Mucosa of descending colon (tissue), 3 donors: ENCODE results near the gene CARD19. TPM values are rescaled to one million over a fixed set of nuclear protein-coding genes. Genes with fewer than 3 reads are reported as not detected.
"Not testable (repeated sequence)": the region's sequence is repeated elsewhere in the genome, so short reads cannot be mapped to it uniquely, and the experiment has no call there.

Experiments
- ATAC-seq: fragments of 200-7000 bp; cut with Tn5 transposase; one replicate; pipeline ENCODE4 v1.9.1; 2020; ENCODE audit warnings: mild to moderate bottlenecking, moderate library complexity
- DNase-seq, 3 donors: peaks; one replicate each; pipeline ENCODE4 v3.0.0-alpha.2; 2020
- H3K36me3 ChIP-seq: fragments of 200-600 bp; one replicate; pipeline ENCODE4 v1.8.0; 2021; ENCODE audit warnings: low read depth, mild to moderate bottlenecking
- H3K4me1 ChIP-seq: fragments of 200-600 bp; one replicate; pipeline ENCODE4 v1.8.0; 2021; ENCODE audit warnings: low read depth, mild to moderate bottlenecking
- H3K4me3 ChIP-seq: fragments of 200-600 bp; one replicate; pipeline ENCODE4 v1.8.0; 2021; ENCODE audit warnings: mild to moderate bottlenecking
- H3K9me3 ChIP-seq: fragments of 200-600 bp; one replicate; pipeline ENCODE4 v1.8.0; 2021; ENCODE audit warnings: mild to moderate bottlenecking
- CTCF ChIP-seq: fragments of 200-600 bp; IDR thresholded peaks from one replicate; pipeline ENCODE4 v1.8.0; 2022; ENCODE audit warnings: antibody characterized with exemption, mild to moderate bottlenecking
- intact Hi-C, 2 donors: fragments of 100-400 bp; cut with DNase I in 1 of 2; cut with micrococcal nuclease in 1 of 2; formaldehyde crosslinking; loops; one replicate each; pipeline versions ENCODE4 v1.11.0 to v1.11.1; 2022; cut with DNase I, micrococcal nuclease
- total RNA-seq, 3 donors: library from RNA; stranded (reverse); fragmentation: NEBNext Ultra II Directional in 2 of 3; extraction: Animal tissue kit (Norgen Biotek cat#: 25700) in 2 of 3; gene quantifications; one replicate each; pipeline versions ENCODE4 v1.2.1 to v1.2.4, GENCODE V29; 2021 to 2023
- donor health status: DM: no; HTN: no; CAD: no; lungs with moderate emphysema.
- donor health status: DM: no; HTN: no; CAD: no.
- donor health status: DM: no; HTN: yes; CAD: no.

Gene CARD19
- total RNA-seq, 3 donors from 2014 or later = 39.1 to 47.8 (median 44.2) TPM

GRCh38 chr9:93112864-93113389 lies 16.9 kb downstream of the CARD19 start:
- TF ChIP-seq CTCF = no peak
- Histone ChIP-seq H3K36me3 (no peaks in the 10 kb centered on the region), H3K9me3 (no peaks in the 10 kb centered on the region), H3K4me1 (no peaks in the 10 kb centered on the region), H3K4me3 (no peak overlapping the region)
- ATAC-seq (no peak), DNase-seq (peak in 2 of 3 donors; percentile 24 to 48)
- intact Hi-C loops = no loop called here

GRCh38 chr9:93114169-93114983 lies 18.4 kb downstream of the CARD19 start:
- peak in 2 of 3 donors; percentile 26 to 60 for DNase-seq
- H3K4me1 ChIP-seq = no peaks in the 10 kb centered on the region
- TF ChIP-seq CTCF = no peak
- no peak overlapping the region for H3K4me3 ChIP-seq
- no peaks in the 10 kb centered on the region for H3K9me3 ChIP-seq
- H3K36me3 ChIP-seq = no peaks in the 10 kb centered on the region
- ATAC-seq = no peak
- intact Hi-C loops = no loop called here

GRCh38 chr9:93114984-93115335 lies 18.9 kb downstream of the CARD19 start:
- DNase-seq (no peak), ATAC-seq (no peak)
- no peaks in the 10 kb centered on the region for H3K9me3 ChIP-seq
- no peak for TF ChIP-seq CTCF
- intact Hi-C loops = no loop called here
- no peaks in the 10 kb centered on the region for H3K4me1 ChIP-seq
- no peaks in the 10 kb centered on the region for H3K36me3 ChIP-seq
- no peak overlapping the region for H3K4me3 ChIP-seq

GRCh38 chr9:93115486-93116071 lies 19.6 kb downstream of the CARD19 start:
- intact Hi-C loops = no loop called here
- TF ChIP-seq CTCF = no peak
- Histone ChIP-seq H3K36me3 (no peaks in the 10 kb centered on the region), H3K9me3 (no peaks in the 10 kb centered on the region), H3K4me3 (no peak overlapping the region), H3K4me1 (no peaks in the 10 kb centered on the region)
- DNase-seq (peak in 1 of 3 donors; percentile 5), ATAC-seq (no peak)

GRCh38 chr9:93116072-93116961 lies 20.3 kb downstream of the CARD19 start:
- intact Hi-C loops = no loop called here
- Histone ChIP-seq H3K36me3 (no peaks in the 10 kb centered on the region), H3K4me1 (no peaks in the 10 kb centered on the region), H3K9me3 (no peaks in the 10 kb centered on the region), H3K4me3 (no peak overlapping the region)
- no peak for TF ChIP-seq CTCF
- DNase-seq = peak; percentile 57 to 82 (median 65)
- ATAC-seq = peak; percentile 48

- DNase-seq = peak in 2 of 3 donors; percentile 13 to 22
- ATAC-seq, H3K36me3 ChIP-seq, H3K4me1 ChIP-seq, H3K9me3 ChIP-seq, H3K4me3 ChIP-seq, intact Hi-C loops: not testable (repeated sequence)
Observed at GRCh38 chr9:93117521-93117920, 21.5 kb downstream of the CARD19 start.
